K562 (cell line): ENCODE results near the gene DLX3. TPM values are rescaled to one million over a fixed set of nuclear protein-coding genes. Genes with fewer than 3 reads are reported as not detected.

Source experiments
- ATAC-seq: fragments of 200-7000 bp; cut with Tn5 transposase; 3 replicates; pipeline ENCODE4 v1.9.1; 2020; ENCODE audit warnings: moderate library complexity
- BruUV-seq: library from RNA; stranded (reverse); fragments of 400-500 nt; replicated peaks from 2 replicates; lab custom pipeline; 2021; lab: Mats Ljungman, UMichigan
- CTCF ChIA-PET: fragments of 300-600 bp; formaldehyde crosslinking; extraction: SDS; loops from one replicate; lab custom pipeline; 2021; ENCODE audit warnings: low intra/inter-chr PET ratio; lab: Yijun Ruan, JAX
- POLR2A ChIA-PET: fragments of 300-600, 350-650 bp; sonication (Branson Sonifier 250); formaldehyde crosslinking; extraction: SDS; loops from one replicate; lab custom pipeline; 2021; ENCODE audit warnings: antibody characterized with exemption, inconsistent platforms; lab: Yijun Ruan, JAX
- DNase-seq, 4 experiments: peaks; one replicate each; pipeline versions ENCODE4 v3.0.0 to v3.0.0-alpha.2; 2011 to 2018; ENCODE audit warnings: low spot score in 3 of 4, mixed read lengths in 3 of 4; ENCODE audit errors: extremely low read depth in 1 of 4
- FAIRE-seq: peaks from 2 replicates; lab custom pipeline; 2011; peaks lifted over from hg19 to GRCh38; lab: Jason Lieb, UNC
- H2AFZ ChIP-seq: 2 replicates; pipeline ENCODE4 v1.6.0; 2011; ENCODE audit warnings: low read depth, low read length, control low read depth, inconsistent platforms
- H3K27ac ChIP-seq: fragments of 200-600 bp; 3 replicates; pipeline ENCODE4 v1.8.0; 2011; ENCODE audit warnings: low read depth, mild to moderate bottlenecking, control low read depth, inconsistent platforms, low read length, moderate library complexity, mixed read lengths; ENCODE audit errors: extremely low read depth
- H3K27me3 ChIP-seq, 2 experiments: fragments of 300-600 bp in 1 of 2; 2 replicates in 1 of 2; 3 replicates in 1 of 2; pipeline versions ENCODE4 v1.6.0 to v1.8.0; 2011; ENCODE audit warnings: inconsistent platforms in 2 of 2, low read length in 2 of 2, mild to moderate bottlenecking in 1 of 2, mixed read lengths in 1 of 2, moderate library complexity in 1 of 2; ENCODE audit not compliant: control insufficient read depth in 2 of 2, insufficient read depth in 2 of 2
- H3K36me3 ChIP-seq: fragments of 300-600 bp; 3 replicates; pipeline ENCODE4 v1.8.0; 2011; ENCODE audit warnings: mild to moderate bottlenecking, low read length, inconsistent platforms; ENCODE audit not compliant: control insufficient read depth, insufficient read depth
- H3K4me1 ChIP-seq, 2 experiments: fragments of 200-600 bp in 1 of 2; replicated peaks in 1 of 2; 2 replicates in 1 of 2; 3 replicates in 1 of 2; pipeline versions ENCODE4 v1.5.1 to v1.8.0; 2011; ENCODE audit warnings: inconsistent platforms in 2 of 2, low read length in 2 of 2, mild to moderate bottlenecking in 1 of 2, mixed read lengths in 1 of 2, moderate library complexity in 1 of 2; ENCODE audit not compliant: control insufficient read depth in 2 of 2, insufficient read depth in 2 of 2
- H3K4me2 ChIP-seq: 2 replicates; pipeline ENCODE4 v1.6.1; 2011; ENCODE audit warnings: low read length, control low read depth, inconsistent platforms, mixed read lengths; ENCODE audit not compliant: insufficient read depth
- H3K4me3 ChIP-seq: fragments of 200-600 bp; sonication (generic), shearing (Covaris generic); 2 replicates; pipeline ENCODE4 v1.5.1; 2016; ENCODE audit warnings: control low read depth, inconsistent platforms
- H3K79me2 ChIP-seq: fragments of 200-600 bp; 3 replicates; pipeline ENCODE4 v1.8.0; 2011; ENCODE audit warnings: low read length, inconsistent platforms; ENCODE audit not compliant: control insufficient read depth, insufficient read depth
- H3K9ac ChIP-seq, 2 experiments: 2 replicates each; pipeline versions ENCODE4 v1.6.0 to v1.6.1; 2011; ENCODE audit warnings: low read depth in 2 of 2, low read length in 2 of 2, control low read depth in 1 of 2, inconsistent platforms in 1 of 2, mild to moderate bottlenecking in 1 of 2, mixed read lengths in 1 of 2; ENCODE audit not compliant: insufficient read depth in 1 of 2
- H3K9me1 ChIP-seq: one replicate; pipeline ENCODE4 v1.6.0; 2011; ENCODE audit warnings: inconsistent platforms, mild to moderate bottlenecking, low read length, moderate library complexity; ENCODE audit not compliant: control insufficient read depth, insufficient read depth
- H3K9me3 ChIP-seq: replicated peaks from 2 replicates; pipeline ENCODE4 v1.5.1; 2011; ENCODE audit warnings: low read depth, low read length, inconsistent platforms; ENCODE audit not compliant: control insufficient read depth, insufficient read depth
- H4K20me1 ChIP-seq: replicated peaks from 2 replicates; pipeline ENCODE4 v1.6.1; 2011; ENCODE audit warnings: low read length, inconsistent platforms, mixed read lengths; ENCODE audit not compliant: control insufficient read depth, insufficient read depth
- E2F1 ChIP-seq: sonication (generic); formaldehyde crosslinking; IDR thresholded peaks from 2 replicates; pipeline ENCODE4 v1.8.1; 2023; ENCODE audit warnings: mild to moderate bottlenecking, missing genetic modification reagents, moderate library complexity
- EGR1 ChIP-seq: fragments of 450-650 bp; conservative IDR thresholded peaks from 2 replicates; pipeline ENCODE4 v1.6.1; 2017; ENCODE audit warnings: mild to moderate bottlenecking
- EP300 ChIP-seq: IDR thresholded peaks from 2 replicates; pipeline ENCODE4 v1.6.1; 2012; ENCODE audit warnings: low read length, improper control_type of control experiment
- EP400 ChIP-seq: fragments of 450-650 bp; IDR thresholded peaks from 2 replicates; pipeline ENCODE4 v1.6.1; 2017; ENCODE audit warnings: antibody characterized with exemption, mild to moderate bottlenecking, moderate library complexity
- GABPB1 ChIP-seq: sonication (generic); formaldehyde crosslinking; IDR thresholded peaks from 2 replicates; pipeline ENCODE4 v1.8.0; 2022; ENCODE audit warnings: mild to moderate bottlenecking, missing genetic modification reagents
- GATAD2A ChIP-seq: fragments of 450-650 bp; IDR thresholded peaks from 2 replicates; pipeline ENCODE4 v1.6.1; 2017
- KLF16 ChIP-seq: IDR thresholded peaks from 2 replicates; pipeline ENCODE4 v1.6.1; 2016; ENCODE audit warnings: antibody characterized with exemption
- L3MBTL2 ChIP-seq: fragments of 450-650 bp; IDR thresholded peaks from 2 replicates; pipeline ENCODE4 v1.6.1; 2016; ENCODE audit warnings: mild to moderate bottlenecking, moderate library complexity
- NRF1 ChIP-seq, 2 experiments: fragments of 450-650 bp; IDR thresholded peaks in 1 of 2; conservative IDR thresholded peaks in 1 of 2; 2 replicates each; pipeline ENCODE4 v1.6.1; 2014; ENCODE audit warnings: mild to moderate bottlenecking in 2 of 2
- PURB ChIP-seq: sonication (generic); formaldehyde crosslinking; IDR thresholded peaks from 2 replicates; pipeline ENCODE4 v1.9.0; 2021; ENCODE audit warnings: low read depth, mild to moderate bottlenecking, missing genetic modification reagents
- SMAD1 ChIP-seq: fragments of 150-350 bp; IDR thresholded peaks from 2 replicates; pipeline ENCODE4 v1.6.1; 2014; ENCODE audit warnings: low read length, low read depth; ENCODE audit not compliant: partially characterized antibody
- TAL1 ChIP-seq: fragments of 450-650 bp; IDR thresholded peaks from 2 replicates; pipeline ENCODE4 v1.6.1; 2016; ENCODE audit warnings: mild to moderate bottlenecking
- TBL1XR1 ChIP-seq, 2 experiments: IDR thresholded peaks; 2 replicates each; pipeline ENCODE4 v1.6.1; 2012; ENCODE audit warnings: improper control_type of control experiment in 2 of 2, low read length in 2 of 2, mild to moderate bottlenecking in 1 of 2
- ZNF140 ChIP-seq: fragments of 250-450 bp; sonication (Bioruptor Pico); IDR thresholded peaks from 2 replicates; pipeline ENCODE4 v1.8.0; 2021; ENCODE audit warnings: moderate library complexity, mild to moderate bottlenecking, inconsistent platforms
- WGBS: fragments of 100-300 bp; shearing (Covaris generic); methylation state at CpG from one replicate; pipeline ENCODE4 v1.1.6; 2016; ENCODE audit warnings: low coverage, mixed read lengths; ENCODE audit not compliant: insufficient coverage; ENCODE audit errors: missing lambda C conversion rate; 5-methylcytosine and 5-hydroxymethylcytosine counted together
- in situ Hi-C: fragments of 300-500 bp; cut with MboI; formaldehyde crosslinking; loops from 4 replicates; pipeline ENCODE4 v1.15.0; 2018; ENCODE audit warnings: inconsistent platforms, mixed read lengths
- intact Hi-C: fragments of 100-400 bp; cut with micrococcal nuclease; formaldehyde crosslinking; loops from 2 replicates; pipeline ENCODE4 v1.14.2; 2022
- polyA plus RNA-seq, 8 experiments: library from polyadenylated mRNA; depleted of rRNA in 4 of 8; stranded (reverse) in 5 of 8; unstranded in 3 of 8; fragments of >200 nt; fragmentation: Nextera tagmentation in 2 of 8; fragmentation: Illumina TruSeq in 1 of 8; extraction: Ambion mirVana in 2 of 8; extraction: Trizol in 1 of 8; gene quantifications; 2 replicates each; pipeline versions ENCODE4 v1.2.1 to v1.2.3, GENCODE V29; 2011 to 2014; ENCODE audit warnings: inconsistent platforms in 1 of 8, missing spikeins in 1 of 8
- total RNA-seq, 7 experiments: library from RNA; depleted of rRNA in 6 of 7; stranded (reverse); fragments of >200 nt in 6 of 7; fragmentation: Illumina TruSeq in 2 of 7; extraction: Trizol in 2 of 7; gene quantifications; 2 replicates each; pipeline versions ENCODE4 v1.2.1 to v1.2.3, GENCODE V29; 2011 to 2021; ENCODE audit warnings: low replicate concordance in 1 of 7

DLX3 gene
- total and polyA plus RNA-seq, 9 of the 15 experiments (the other 6 are each of a cell fraction or from before 2014, with no cell fraction given): not detected

GRCh38 chr17:49946208-49946607 lies 48.8 kb downstream of the DLX3 start:
- CTCF ChIA-PET: no interaction called here
- no peak for FAIRE-seq
- intact Hi-C loops: no loop called here

GRCh38 chr17:49944273-49944870 lies 50.7 kb downstream of the DLX3 start:
- BruUV-seq: no TSS peak
- no peaks in the 10 kb centered on the region for H3K36me3 ChIP-seq
- DNase-seq: no peak
- H3K79me2 ChIP-seq: no peaks in the 10 kb centered on the region
- peaks cover 4 to 10% of the 10 kb centered on the region in 2 experiments; a peak in 4 of 5 replicates for H3K4me1 ChIP-seq
- intact Hi-C loops: no loop called here
- peaks cover 14% of the 10 kb centered on the region; the same call in 1 of the 2 replicates for H4K20me1 ChIP-seq
- no peak overlapping the region for H3K4me2 ChIP-seq
- POLR2A ChIA-PET: interaction anchor here (1.2 kb wide), 1 partner anchor 15 kb away, joined by 3 read pairs; no protein-coding TSS in a partner anchor
- CTCF ChIA-PET: no interaction called here
- no peak overlapping the region for H3K27ac ChIP-seq
- H3K9me1 ChIP-seq: no peaks in the 10 kb centered on the region
- under 1% methylated on average over 24 of the region's 26 CpGs for WGBS
- peak overlapping the region in 1 of 2 experiments; percentile 13; a peak in 1 of 4 replicates for H3K9ac ChIP-seq
- no peaks in the 10 kb centered on the region for H3K9me3 ChIP-seq
- no peak for FAIRE-seq
- in situ Hi-C loops: no loop called here
- no peak for TF ChIP-seq GABPB1 (CRISPR knock-in tag)
- peak; percentile 63 for TF ChIP-seq EGR1
- TF ChIP-seq E2F1 (CRISPR knock-in tag): no peak
- peak; percentile 45 to 47; a peak in 3 of 4 replicates for TF ChIP-seq NRF1 (conservative IDR thresholded peaks at IDR 0.05 in 1 of 2, IDR thresholded peaks at IDR 0.05 in 1 of 2)
- TF ChIP-seq TAL1: no peak
- TF ChIP-seq EP300: no peak
- no peak for TF ChIP-seq EP400
- no peak for TF ChIP-seq PURB (CRISPR knock-in tag)
- no peak for TF ChIP-seq GATAD2A
- no peak for TF ChIP-seq SMAD1
- TF ChIP-seq ZNF140: no peak
- TF ChIP-seq, all 486 proteins: peak for 2
- Histone ChIP-seq H3K4me3 (no peak overlapping the region), H3K27me3 (peaks cover 38 to 82% of the 10 kb centered on the region in 2 experiments), H2AFZ (no peak overlapping the region)
- ATAC-seq: no peak

More at GRCh38 chr17:49946208-49946607, 48.8 kb downstream of the DLX3 start:
- H3K9me3 ChIP-seq: no peaks in the 10 kb centered on the region
- ATAC-seq (no peak), DNase-seq (no peak)
- H3K9me1 ChIP-seq: no peaks in the 10 kb centered on the region
- in situ Hi-C loops: no loop called here
- H3K27ac ChIP-seq: no peak overlapping the region
- no peaks in the 10 kb centered on the region for H3K36me3 ChIP-seq
- no peaks in the 10 kb centered on the region for H3K79me2 ChIP-seq
- H3K9ac ChIP-seq: no peak overlapping the region
- no TSS peak for BruUV-seq
- H3K4me3 ChIP-seq: no peak overlapping the region
- no peak for TF ChIP-seq KLF16
- TF ChIP-seq L3MBTL2: no peak
- TF ChIP-seq TBL1XR1 (IDR thresholded peaks at IDR 0.05; ENCODE audit: low read length in 2 of 2): no peak
- H3K4me2 ChIP-seq: no peak overlapping the region
- peaks cover 35 to 79% of the 10 kb centered on the region in 2 experiments for H3K27me3 ChIP-seq
- 2% methylated on average over 8 of the region's 8 CpGs for WGBS
- H3K4me1 ChIP-seq: peaks cover 4 to 10% of the 10 kb centered on the region in 2 experiments; a peak in 4 of 5 replicates
- H2AFZ ChIP-seq: no peak overlapping the region
- POLR2A ChIA-PET: no interaction called here
- H4K20me1 ChIP-seq: peaks cover 14% of the 10 kb centered on the region
